ENCODE results near the gene WDR45B.

WDR45B gene

DNA sequence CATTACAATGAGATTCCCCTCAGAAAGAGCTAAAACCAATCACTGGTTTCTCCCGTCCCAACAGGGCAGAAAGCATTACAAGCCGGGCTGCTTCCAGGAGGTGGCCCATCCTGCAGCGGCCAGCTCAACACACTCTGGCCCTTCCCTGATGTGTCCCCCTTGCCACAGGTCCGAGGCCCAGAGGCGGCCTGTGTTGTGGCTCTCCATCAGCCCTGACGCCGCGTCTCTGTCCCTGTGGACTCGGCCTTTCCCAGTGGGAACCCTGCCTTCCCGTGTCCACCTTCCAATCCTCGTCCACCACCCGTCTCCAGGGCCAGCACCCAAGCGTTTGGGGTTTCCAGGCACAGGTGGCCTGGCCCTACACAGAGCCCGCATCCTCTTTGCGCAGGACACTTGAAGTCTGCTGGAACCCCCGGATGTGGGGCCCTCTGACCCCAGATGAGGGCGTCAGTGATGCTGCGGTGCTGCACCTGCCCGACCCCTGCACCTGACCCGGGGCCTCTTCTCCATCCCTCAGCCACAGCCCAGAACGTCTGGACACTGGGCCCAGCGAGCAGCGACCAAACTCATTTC lies 29.2 kb upstream of the WDR45B start:
- DNase-seq (ENCODE audit: low read depth in 2 of 2) = no peak

DNA sequence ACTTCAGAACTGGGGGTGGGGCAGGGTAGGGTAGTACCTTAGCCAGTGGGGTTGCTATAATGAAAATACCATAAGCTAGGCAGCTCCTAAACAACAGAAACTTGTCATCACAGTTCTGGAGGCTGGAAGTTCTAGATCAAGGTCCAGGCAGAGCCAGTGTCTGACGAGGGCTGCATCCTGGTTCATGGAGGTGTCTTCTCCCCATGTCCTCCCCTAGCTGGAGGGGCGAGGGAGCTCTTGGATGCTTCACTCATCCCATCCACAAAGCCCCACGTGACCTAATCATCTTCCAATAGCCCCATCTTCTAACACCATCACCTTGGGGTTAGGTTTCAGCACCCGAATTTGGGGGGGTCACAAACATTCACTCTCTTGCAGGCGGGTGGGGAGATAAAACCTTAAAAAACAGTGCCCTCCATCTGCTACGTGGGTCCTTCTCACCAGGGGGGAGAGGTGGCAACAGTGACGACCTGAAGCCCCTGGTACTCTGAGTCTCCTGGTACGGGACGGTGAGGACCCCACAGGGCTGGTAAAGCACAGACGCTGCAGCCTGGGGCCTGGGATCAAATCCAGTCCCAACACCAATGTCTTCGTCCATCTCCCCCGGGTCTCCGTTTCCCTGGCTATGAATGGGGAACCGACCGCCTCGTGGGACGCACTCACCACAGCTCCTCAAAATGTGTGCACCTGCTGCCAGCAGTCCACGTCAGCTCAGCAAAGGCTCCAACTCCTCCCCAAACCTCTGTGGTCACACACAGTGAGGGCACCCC lies 27.4 kb upstream of the WDR45B start:
- DNase-seq (ENCODE audit: low read depth in 2 of 2) = no peak

DNA sequence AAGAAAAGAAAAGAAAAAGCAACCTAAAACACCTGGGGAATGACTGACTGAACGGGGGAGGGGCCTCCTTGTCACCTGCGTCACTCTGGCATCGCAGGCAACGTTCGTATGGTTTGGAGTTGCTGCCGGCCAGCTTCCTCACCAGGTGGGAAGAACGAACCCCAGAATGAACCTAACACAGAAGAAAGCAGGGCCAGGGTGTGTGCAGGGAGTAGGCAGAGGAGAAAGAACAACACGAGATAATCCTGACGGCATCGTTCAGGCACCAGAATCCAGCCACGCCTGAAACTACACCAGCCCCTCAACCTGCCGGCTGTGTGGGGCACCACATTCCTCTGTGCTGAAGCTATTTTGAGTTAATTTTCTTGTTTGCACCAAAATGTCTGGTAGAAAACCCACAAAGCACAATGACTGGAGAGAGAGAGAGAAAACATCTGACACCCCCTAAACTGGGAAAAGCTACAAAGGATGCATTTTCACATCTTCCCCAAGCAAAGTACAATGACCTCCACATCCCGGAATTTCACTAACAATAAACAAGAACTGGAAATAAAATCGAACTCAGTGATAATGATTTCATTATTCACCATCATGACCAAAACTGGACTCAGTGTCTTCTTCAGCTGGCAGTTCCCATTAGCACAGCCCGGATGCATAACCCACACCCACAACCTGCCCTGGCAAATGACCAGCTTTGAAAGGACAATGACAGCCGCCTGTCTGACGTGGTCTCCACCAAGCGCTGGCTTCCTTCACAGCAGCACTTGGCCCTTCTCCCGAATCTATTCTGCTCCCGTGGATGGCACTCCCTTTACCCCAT lies 26.6 kb upstream of the WDR45B start:
- DNase-seq (ENCODE audit: low read depth in 2 of 2) = no peak

DNA sequence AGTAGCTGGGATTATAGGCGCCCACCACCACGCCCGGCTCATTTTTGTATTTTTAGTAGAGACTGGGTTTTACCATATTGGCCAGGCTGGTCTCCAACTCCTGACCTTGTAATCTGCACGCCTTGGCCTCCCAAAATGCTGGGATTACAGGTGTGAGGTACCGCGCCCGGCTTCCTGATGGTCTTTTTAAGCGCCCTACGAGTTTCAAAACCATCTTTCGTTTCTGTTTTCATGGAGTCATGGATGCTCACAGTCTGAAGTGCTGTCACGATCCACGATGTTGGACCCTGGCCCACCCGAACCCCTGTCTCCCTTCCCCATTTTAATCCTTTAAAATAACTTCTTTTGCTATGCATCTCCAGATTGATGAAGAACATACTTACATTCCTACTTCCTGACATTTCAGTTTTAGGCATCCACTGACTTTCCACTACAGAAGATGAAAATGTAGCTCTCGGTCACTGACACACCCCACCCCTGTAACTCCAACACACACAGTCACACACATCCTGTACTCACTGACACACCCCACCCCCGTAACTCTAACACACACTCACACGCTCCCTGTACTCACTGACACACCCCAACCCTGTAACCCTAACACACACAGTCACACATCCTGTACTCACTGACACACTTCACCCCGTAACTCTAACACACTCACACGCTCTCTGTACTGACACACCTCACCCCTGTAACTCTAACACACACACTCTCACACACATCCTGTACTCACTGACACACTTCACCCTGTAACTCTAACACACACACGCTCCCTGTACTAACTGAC lies 22.6 kb upstream of the WDR45B start:
- DNase-seq (ENCODE audit: low read depth in 2 of 2) = no peak

DNA sequence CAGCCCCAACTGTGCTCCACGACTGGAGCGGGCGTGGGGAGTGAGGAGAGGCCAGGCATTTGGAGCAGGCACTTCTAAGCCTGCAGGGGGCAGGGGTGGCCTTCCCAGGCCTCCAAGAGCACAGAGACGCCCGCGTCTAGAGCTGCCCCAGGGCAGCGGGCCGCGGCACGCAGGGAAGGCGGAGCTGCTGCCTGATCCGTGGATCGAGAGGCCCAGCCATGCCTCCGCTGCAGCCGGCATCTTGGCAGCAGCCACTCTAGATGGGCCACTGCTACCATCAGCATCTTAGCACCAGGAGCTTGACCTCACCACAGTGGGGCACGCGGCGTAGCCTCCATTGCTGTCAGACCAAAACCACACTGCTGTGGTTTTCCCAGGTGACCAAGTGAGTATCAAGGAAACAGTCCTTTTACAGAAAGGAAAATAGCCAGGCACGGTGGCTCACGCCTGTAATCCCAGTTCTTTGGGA lies 20.4 kb upstream of the WDR45B start:
- peak; percentile 7 to 15 for DNase-seq (ENCODE audit: low read depth in 2 of 2)

DNA sequence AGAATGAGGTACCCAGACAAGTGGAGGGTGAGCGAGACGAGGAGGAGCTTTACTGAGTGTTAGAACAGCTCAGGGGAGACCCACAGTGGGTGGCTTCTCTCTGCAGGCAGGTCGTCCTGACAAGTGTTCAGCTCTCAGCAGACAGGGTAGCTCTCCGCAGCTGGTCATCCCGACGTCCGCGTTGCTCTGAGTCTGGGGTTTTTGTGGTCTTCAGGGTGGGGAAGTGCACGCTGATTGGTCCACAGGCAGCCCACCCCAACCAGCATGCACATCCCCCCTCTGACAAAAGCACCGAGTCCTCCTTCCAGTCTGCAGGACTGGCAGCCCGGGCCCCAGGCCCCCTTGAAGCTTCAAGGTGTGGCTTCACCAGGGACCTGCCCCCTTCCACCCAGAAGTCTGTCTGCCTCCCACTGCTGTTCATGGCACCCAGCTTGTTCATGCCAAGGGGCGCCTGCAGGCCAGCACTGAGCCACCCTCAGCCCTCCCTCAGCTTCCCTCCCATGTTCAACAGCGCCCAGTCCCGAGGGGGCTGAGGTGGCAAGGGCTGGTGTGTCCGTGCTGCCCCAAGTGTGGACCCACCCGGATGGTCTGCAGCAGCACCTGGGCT lies 19.9 kb upstream of the WDR45B start:
- no peak for DNase-seq (ENCODE audit: low read depth in 2 of 2)

DNA sequence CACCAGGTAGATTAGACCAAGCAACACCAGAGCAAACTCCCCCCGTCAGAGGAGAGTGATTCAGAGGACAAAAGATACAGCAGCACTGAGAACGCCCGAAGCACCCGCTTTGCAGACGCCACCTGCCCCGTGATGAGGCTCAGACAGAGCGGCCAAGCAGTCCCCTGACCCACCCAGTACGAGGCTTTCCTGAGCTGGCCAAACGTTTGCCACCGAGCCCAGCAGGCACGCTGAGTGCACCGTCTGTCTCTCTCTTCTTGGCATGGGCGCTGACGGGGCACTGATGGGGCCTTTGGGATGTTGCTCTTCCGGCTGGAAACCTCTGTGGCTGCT lies 19.4 kb upstream of the WDR45B start:
- no peak for DNase-seq (ENCODE audit: low read depth in 2 of 2)

DNA sequence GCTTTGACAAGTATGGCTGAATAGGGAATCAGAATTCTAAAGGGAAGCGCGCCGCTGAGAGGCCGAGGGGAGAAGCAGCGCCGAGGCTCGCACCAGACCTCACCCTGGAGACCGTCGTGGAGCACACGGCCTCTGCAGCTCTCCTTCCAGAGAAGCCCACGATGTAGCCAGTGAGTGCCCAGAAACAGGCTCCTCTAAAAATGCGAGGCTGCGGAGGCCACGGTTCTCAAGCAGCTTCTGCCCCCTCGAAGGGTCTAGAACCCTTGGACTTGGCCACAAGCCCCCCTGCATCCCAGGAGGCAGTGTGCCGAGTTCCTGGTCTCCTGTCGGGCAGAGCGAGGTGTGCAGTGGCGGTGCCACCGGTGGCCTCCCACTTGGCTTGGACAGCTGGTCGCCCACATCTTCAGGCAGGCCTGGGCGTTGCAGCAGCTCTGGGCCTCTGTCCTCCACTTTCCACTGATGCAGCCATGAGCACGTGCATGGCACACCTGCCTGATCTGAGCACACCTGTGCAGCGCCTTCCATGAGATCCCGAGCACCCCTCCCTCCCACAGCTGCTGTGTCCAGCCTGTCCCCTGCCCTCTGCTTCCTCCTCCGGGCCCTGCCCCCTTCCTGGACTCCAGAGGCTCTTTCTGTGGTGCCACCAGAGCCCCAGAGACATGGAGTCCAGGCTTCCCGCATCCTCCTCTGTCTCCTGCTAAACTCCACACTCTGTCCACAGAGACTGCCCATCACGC lies 18.9 kb upstream of the WDR45B start:
- DNase-seq (ENCODE audit: low read depth in 2 of 2) = no peak

DNA sequence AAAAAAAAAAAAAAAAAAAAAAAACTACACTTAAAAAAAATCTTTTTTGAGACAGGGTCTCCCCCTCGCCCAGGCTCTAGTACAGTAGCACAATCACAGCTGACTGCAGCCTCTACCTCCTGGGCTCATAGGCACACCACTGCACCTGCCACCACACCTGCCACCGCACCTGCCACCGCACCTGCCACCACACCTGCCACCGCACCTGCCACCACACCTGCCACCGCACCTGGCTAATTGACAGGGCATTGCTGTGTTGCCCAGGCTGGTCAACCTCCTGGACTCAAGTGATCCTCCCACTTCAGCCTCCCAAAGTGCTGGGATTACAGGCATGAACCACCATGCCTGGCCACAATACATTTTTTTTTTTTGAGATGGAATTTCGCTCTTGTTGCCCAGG lies 17.6 kb upstream of the WDR45B start:
- DNase-seq (ENCODE audit: low read depth in 2 of 2) = no peak

DNA sequence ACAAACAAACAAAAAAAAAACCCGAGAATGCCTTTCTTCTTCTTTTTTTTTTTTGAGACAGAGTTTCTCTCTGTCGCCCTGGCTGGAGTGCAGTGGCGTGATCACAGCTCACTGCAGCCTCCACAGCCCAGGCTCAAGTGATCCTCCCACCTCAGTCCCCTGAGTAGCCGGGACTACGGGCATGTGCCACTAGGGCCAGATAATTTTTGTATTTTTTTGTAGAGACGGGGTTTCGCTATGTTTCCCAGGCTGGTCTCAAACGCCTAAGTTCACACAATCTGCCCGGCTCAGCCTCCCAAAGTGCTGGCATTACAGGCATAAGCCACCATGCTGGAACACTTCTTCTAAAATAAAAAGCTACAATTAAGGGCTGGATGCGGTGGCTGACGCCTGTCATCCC lies 17.0 kb upstream of the WDR45B start:
- DNase-seq (ENCODE audit: low read depth in 2 of 2) = no peak

DNA sequence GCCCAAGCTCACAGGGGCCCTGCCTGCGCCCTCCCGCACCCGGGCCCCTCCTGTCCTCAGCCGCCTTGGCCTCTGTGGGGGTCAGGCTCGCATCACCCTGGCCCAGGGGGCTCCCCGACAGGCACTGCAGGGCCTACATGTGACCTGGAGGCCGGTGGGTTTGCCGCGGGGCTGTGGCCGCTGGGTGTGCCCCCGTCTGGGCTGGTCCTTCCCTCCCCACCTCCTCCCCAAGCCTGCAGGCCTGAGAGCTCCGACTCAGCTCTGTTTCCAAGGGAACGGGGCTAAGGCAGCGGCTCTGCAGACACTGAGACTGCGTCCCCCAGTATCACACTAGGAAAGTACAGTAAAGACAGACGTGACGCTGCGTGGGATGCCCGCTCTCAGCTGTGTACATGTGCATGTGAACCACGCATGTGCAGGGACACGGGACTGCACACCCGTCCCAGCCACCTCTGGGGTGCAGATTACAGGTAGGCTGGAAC lies 16.5 kb upstream of the WDR45B start:
- DNase-seq (ENCODE audit: low read depth in 2 of 2) = no peak

DNA sequence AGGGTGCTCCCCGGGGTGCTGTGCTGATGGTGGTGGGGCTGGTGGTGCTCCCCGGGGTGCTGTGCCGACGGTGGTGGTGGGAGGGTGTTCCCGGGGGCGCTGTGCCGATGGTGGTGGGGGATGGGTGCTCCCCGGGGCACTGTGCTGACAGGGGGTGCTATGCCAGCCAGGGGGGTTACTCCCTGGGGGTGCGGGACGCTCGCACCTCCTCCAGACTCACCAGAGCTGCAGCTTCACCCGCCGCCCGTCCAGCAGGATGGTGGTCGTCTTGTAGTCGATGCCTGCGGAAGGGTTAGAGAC lies 16.0 kb upstream of the WDR45B start:
- no peak for DNase-seq (ENCODE audit: low read depth in 2 of 2)

DNA sequence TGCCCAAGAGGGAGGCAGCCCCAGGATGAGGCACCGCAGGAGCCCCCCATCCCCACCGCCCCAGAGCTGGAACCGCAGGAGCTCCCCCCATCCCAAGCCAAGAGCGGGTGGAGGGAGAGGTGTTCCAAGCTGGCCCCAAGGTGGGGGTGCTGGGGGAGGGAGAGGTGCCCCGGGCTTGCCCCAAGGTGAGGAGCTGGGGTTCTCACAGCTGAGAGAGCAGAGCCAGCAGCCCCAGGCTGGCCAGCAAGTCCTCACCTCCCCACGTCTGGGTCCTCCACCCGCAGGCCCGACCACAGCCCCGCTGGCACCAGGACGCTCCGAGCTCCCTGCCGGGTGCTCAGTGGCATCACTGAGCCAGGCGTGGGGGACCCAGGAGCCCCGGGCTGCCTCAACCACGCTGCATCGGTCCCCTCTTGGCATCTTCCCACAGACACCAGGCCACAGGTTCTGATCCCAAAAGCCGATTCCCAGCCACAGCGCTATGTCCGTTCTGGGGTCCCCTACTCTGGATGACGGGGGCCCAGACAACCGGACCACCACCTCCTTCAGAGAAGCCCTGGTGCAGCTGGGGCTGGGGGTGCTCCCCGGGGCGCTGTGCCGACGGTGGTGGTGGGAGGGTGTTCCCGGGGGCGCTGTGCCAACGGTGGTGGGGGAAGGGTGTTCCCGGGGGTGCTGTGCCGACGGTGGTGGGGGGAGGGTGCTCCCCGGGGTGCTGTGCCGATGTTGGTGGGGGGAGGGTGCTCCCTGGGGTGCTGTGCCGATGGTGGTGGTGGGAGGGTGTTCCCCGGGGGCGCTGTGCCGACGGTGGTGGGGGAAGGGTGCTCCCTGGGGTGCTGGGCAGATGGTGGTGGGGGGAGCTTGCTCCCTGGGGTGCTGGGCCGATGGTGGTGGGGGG lies 15.4 kb upstream of the WDR45B start:
- DNase-seq (ENCODE audit: low read depth in 2 of 2) = no peak

DNA sequence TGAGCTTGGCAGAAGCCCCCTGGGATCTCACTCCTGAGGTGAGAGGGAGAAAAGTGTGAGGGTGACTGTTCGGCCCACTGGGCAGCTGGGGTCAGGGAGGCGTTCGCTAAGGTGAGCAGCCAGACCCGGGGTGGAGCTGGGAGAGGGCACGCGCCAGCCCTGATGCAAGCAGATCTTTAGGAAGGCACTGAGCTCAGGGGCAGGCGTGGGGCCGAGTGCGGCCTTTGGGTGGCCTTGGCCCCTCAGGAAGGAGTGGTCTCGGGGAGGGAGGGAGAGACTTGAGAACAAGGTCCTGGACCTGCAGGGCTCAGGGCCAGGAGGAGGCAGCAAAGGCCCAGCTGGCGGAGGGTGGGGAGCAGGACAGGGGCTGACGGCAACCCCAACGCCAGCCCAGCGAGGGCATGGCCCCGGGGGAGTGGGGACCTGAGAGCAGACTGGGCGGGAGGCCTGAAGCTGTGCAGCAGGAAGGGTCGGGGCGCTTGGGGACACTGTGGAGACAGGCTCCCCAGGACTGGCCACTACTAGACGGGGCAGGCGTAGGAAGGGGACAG lies 14.5 kb upstream of the WDR45B start:
- no peak for DNase-seq (ENCODE audit: low read depth in 2 of 2)

DNA sequence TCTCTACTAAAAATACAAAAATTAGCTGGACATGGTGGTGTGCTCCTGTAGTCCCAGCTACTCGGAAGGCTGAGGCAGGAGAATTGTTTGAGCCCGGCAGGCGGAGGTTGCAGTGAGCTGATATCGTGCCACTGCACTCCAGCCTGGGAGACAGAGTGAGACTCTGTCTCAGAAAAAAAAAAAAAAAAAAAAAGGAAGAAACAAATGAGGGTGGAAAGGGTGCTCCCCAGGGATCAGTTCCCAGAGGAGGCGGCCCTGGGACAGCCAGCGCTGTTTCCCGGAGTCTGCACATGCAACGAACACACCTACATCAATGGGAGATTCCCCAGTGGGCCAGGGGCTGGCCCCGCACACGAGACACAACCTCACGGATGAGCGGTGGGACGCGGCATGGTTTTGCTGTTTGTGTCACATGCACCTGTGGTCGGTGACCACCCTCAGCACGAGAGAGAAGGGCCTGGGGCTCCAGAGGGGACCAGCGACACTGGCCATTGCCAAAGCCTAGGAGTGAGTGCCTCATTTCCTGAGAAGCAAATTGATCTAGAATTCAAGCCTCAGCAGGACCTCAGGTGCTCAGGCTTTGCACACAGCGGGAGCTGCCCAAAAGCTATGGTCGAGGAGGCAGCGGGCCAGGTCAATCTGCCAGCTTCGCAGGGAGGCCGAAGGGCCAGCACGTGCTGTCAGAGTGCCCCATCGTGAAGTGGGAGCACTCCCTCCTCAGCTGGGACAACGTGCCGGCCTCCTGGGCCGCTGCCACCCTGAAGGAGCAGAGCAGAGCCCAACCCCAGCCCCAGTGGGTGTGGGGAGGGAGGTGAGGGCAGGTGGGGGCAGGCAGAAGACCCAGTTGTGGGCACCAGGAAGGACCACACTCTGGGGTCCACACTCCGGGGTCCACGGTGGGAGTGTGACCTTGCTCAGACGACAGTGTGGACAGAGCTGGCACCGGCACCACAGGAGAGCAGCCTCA lies 13.8 kb upstream of the WDR45B start:
- no peak for DNase-seq (ENCODE audit: low read depth in 2 of 2)

DNA sequence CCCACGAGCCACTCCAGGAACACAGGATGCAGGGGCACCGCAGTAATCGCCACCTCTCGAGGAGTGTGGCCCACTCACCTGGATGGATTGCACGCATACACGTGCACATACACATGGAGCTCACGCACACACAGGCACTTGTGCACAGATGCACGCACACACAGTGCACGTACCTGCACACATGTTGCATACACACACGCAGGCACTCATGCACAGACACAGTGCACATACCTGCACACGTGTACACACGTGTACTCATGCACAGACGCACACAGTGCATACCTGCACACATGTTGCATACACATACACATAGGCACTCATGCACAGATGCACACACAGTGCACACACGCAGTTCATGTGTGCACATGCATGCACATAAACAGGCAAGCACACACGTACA lies 11.6 kb upstream of the WDR45B start:
- DNase-seq (ENCODE audit: low read depth in 2 of 2) = no peak

DNA sequence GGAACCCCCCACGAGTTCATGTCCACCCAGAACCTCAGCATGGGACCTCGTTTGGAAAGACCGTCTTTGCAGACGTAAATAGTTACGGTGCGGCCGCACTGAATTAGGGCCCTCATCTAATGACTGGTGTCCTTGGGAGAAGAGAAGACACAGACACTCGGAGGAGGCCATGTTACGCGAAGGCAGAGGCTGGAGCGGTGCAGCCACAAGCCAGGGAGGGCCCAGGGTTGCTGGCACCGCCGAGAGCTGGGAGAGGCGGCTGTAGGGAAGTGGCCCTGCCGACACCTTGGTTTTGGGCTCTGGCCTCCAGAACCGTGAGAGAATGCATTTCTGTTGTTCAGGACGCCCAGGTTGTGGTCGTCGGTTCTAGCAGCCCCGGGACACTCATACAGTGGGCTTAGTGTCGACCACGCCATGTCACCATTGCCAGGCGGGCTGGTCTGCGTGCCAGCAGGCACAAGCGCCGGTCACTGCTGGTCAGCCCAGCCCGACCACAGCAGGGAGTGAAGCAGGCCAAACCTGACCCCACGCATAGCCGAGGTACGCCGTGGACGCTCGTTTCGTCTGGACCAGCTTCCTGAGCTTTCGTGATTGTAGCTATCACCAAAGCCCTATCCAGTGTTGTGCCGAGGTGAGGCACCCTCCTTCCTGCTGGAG lies 10.7 kb upstream of the WDR45B start:
- no peak for DNase-seq (ENCODE audit: low read depth in 2 of 2)

DNA sequence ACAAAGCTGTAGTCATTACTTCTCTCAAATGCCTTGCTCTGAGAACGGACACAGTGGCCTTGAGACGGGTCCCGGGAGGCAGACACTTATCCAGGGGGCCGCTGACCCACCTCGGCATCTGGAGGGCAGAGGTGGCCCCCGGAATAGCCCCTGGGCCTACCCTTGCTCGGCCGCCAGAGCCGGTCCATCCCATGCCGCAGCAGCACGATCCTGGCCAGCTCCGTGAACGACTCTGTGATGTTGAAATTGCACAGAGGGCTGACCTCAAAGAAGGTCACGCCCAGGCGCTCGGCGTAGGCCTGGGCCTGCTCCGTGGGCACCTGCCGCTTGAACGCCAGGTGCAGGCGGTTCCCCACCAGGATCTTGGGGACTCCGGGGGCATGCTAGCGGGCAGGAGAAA lies 10.1 kb upstream of the WDR45B start:
- DNase-seq (ENCODE audit: low read depth in 2 of 2) = no peak
